OCI-LY7 (cell line): Measurements from ENCODE around the gene AP1M2. TPM values are rescaled to one million over a fixed set of nuclear protein-coding genes. Genes with fewer than 3 reads are reported as not detected.

Source experiments
- BruUV-seq: library from RNA; stranded (reverse); fragments of 400-500 nt; replicated peaks from 2 replicates; lab custom pipeline; 2021; lab: Mats Ljungman, UMichigan
- CTCF ChIA-PET: fragments of 300-600 bp; sonication (Branson Sonifier 250); formaldehyde crosslinking; loops from one replicate; lab custom pipeline; 2022; ENCODE audit warnings: antibody characterized with exemption; ENCODE audit not compliant: unreplicated experiment; lab: Charles Lee
- POLR2A ChIA-PET: fragments of 300-600 bp; sonication (Branson Sonifier 250); formaldehyde crosslinking; loops from one replicate; lab custom pipeline; 2022; ENCODE audit warnings: antibody characterized with exemption; lab: Charles Lee
- DNase-seq: peaks from one replicate; pipeline ENCODE4 v3.0.0-alpha.2; 2015; ENCODE audit warnings: low spot score
- H2AFZ ChIP-seq: fragments of 200-600 bp; sonication (generic), shearing (Covaris generic); 2 replicates; pipeline ENCODE4 v1.6.1; 2014; ENCODE audit warnings: mild to moderate bottlenecking, antibody characterized with exemption, low read length, moderate library complexity
- H3K27ac ChIP-seq: fragments of 200-600 bp; sonication (generic); 2 replicates; pipeline ENCODE4 v1.5.1; 2014; ENCODE audit warnings: mixed run types, low read depth, mild to moderate bottlenecking, moderate library complexity, low read length, inconsistent platforms; ENCODE audit not compliant: poor library complexity, severe bottlenecking
- H3K36me3 ChIP-seq: fragments of 200-600 bp; sonication (generic); 2 replicates; pipeline ENCODE4 v1.6.1; 2014; ENCODE audit warnings: mild to moderate bottlenecking, antibody characterized with exemption, low read length, moderate library complexity, mixed read lengths; ENCODE audit not compliant: insufficient read depth
- H3K4me1 ChIP-seq: fragments of 200-600 bp; sonication (generic); 2 replicates; pipeline ENCODE4 v1.5.1; 2014; ENCODE audit warnings: mild to moderate bottlenecking, low read length; ENCODE audit not compliant: insufficient read depth, poor library complexity, severe bottlenecking
- H3K4me2 ChIP-seq: fragments of 200-600 bp; sonication (generic); 2 replicates; pipeline ENCODE4 v1.6.1; 2014; ENCODE audit warnings: mild to moderate bottlenecking, low read length
- H3K4me3 ChIP-seq: fragments of 200-600 bp; sonication (generic); 2 replicates; pipeline ENCODE4 v1.5.1; 2014; ENCODE audit warnings: mild to moderate bottlenecking, low read depth, low read length; ENCODE audit not compliant: poor library complexity, severe bottlenecking
- H3K79me2 ChIP-seq: fragments of 200-600 bp; sonication (generic); 2 replicates; pipeline ENCODE4 v1.6.1; 2016; ENCODE audit warnings: low read depth, mild to moderate bottlenecking, low read length, moderate library complexity, mixed read lengths; ENCODE audit not compliant: insufficient read depth
- H3K9me2 ChIP-seq: fragments of 200-600 bp; sonication (generic); 2 replicates; pipeline ENCODE4 v1.6.1; 2016; ENCODE audit warnings: mild to moderate bottlenecking, low read length, mixed read lengths; ENCODE audit not compliant: insufficient read depth
- H3K9me3 ChIP-seq: fragments of 200-600 bp; sonication (generic); 2 replicates; pipeline ENCODE4 v1.6.1; 2014; ENCODE audit warnings: mild to moderate bottlenecking, mixed run types, low read length, mixed read lengths
- H4K20me1 ChIP-seq: fragments of 200-600 bp; sonication (generic); 2 replicates; pipeline ENCODE4 v1.6.1; 2014; ENCODE audit warnings: mild to moderate bottlenecking, antibody characterized with exemption, low read length, moderate library complexity, mixed read lengths; ENCODE audit not compliant: insufficient read depth
- CTCF ChIP-seq: fragments of 200-600 bp; sonication (generic); conservative IDR thresholded peaks from 2 replicates; pipeline ENCODE4 v1.5.1; 2014; ENCODE audit warnings: mild to moderate bottlenecking, antibody characterized with exemption, low read length, moderate library complexity, mixed read lengths
- EZH2phosphoT487 ChIP-seq: fragments of 200-600 bp; sonication (generic); IDR thresholded peaks from 2 replicates; pipeline ENCODE4 v1.6.1; 2018; ENCODE audit warnings: low read depth, borderline replicate concordance, mild to moderate bottlenecking, mixed run types, antibody characterized with exemption, low read length, moderate library complexity, mixed read lengths
- intact Hi-C: fragments of 100-400 bp; cut with micrococcal nuclease; formaldehyde crosslinking; loops from one replicate; pipeline ENCODE4 v1.10.0; 2022; ENCODE audit not compliant: unreplicated experiment
- total RNA-seq, 2 experiments: library from RNA; depleted of rRNA in 1 of 2; stranded (reverse); fragments of >200 nt in 1 of 2; shearing (Covaris generic) in 1 of 2; gene quantifications; 2 replicates each; pipeline ENCODE4 v1.2.3, GENCODE V29; 2014 to 2022

AP1M2 gene
- total RNA-seq, 2 experiments from 2014 or later, result 0.44 TPM; not detected in 1

DNA sequence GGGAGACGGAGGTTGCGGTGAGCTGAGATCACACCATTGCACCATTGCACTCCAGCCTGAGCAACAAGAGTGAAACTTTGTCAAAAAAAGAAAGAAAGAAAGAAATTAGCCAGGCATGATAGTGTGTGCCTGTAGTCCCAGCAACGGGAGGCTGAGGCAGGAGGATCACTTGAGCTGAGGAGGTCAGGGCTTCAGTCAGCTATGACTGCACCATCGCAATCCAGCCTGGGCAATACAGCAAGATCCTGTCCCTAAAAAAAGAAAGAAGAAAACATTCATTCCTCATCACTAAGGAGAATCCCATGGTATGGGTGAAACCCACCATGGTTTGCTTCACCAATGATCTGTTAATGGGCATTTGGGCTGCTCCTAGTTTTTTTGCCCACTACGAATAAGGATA is 13.0 kb upstream of the AP1M2 start:
- no peak overlapping the region for H3K4me2 ChIP-seq

GRCh38 chr19:10593820-10594637 is 6.9 kb upstream of the AP1M2 start:
- Histone ChIP-seq H3K9me2 (no peaks in the 10 kb centered on the region), H3K4me1 (peaks cover 71% of the 10 kb centered on the region), H3K9me3 (no peaks in the 10 kb centered on the region), H3K27ac (peak overlapping the region; percentile 89), H3K4me2 (peak overlapping the region; percentile 67), H3K79me2 (no peaks in the 10 kb centered on the region), H4K20me1 (no peaks in the 10 kb centered on the region), H3K4me3 (peak overlapping the region; percentile 20), H2AFZ (peak overlapping the region; percentile 31; the same call in 1 of the 2 replicates), H3K36me3 (no peaks in the 10 kb centered on the region)
- CTCF ChIA-PET, result no interaction called here
- peak; percentile 95 for DNase-seq
- intact Hi-C loops, result loop anchor here (1.0 to 5.0 kb wide), 2 partner anchors 8 to 373 kb away; no protein-coding TSS in a partner anchor
- BruUV-seq, result no TSS peak
- POLR2A ChIA-PET, result interaction anchor here (0.6 to 1.9 kb wide), 2 partner anchors 10 to 42 kb away, joined by 3 to 8 read pairs; no protein-coding TSS in a partner anchor
- no peak for TF ChIP-seq CTCF
- TF ChIP-seq EZH2phosphoT487, result no peak

More for the DNA sequence above, 13.0 kb upstream of the AP1M2 start:
- peaks cover 4% of the 10 kb centered on the region; the same call in 1 of the 2 replicates for H3K36me3 ChIP-seq
- POLR2A ChIA-PET, result no interaction called here
- intact Hi-C loops, result loop anchor here (5.0 kb wide), 1 partner anchor 363 kb away; no protein-coding TSS in a partner anchor
- 0 out of 2 replicates have a peak, but pooled peaks cover 3% of the 10 kb centered on the region for H4K20me1 ChIP-seq
- H3K27ac ChIP-seq, result no peak overlapping the region
- peaks cover 68% of the 10 kb centered on the region for H3K4me1 ChIP-seq
- BruUV-seq, result no TSS peak
- H3K4me3 ChIP-seq, result no peak overlapping the region
- no peak for DNase-seq
- no peaks in the 10 kb centered on the region for H3K9me2 ChIP-seq
- no peak for TF ChIP-seq CTCF
- TF ChIP-seq EZH2phosphoT487, result no peak
- no peaks in the 10 kb centered on the region for H3K9me3 ChIP-seq
- no peak overlapping the region for H2AFZ ChIP-seq
- peaks cover 25% of the 10 kb centered on the region for H3K79me2 ChIP-seq
- CTCF ChIA-PET, result no interaction called here
